GM21576 (cell line): ENCODE measurements around the gene CTIF.
"Not testable (repeated sequence)": the region's sequence is repeated elsewhere in the genome, so short reads cannot be mapped to it uniquely, and the experiment has no call there.

Source experiments
- ATAC-seq: cut with Tn5 transposase; IDR thresholded peaks from one replicate; pipeline ENCODE4 v1.9.1; 2021; ENCODE audit warnings: mild to moderate bottlenecking, moderate library complexity; ENCODE audit not compliant: unreplicated experiment

CTIF gene

DNA sequence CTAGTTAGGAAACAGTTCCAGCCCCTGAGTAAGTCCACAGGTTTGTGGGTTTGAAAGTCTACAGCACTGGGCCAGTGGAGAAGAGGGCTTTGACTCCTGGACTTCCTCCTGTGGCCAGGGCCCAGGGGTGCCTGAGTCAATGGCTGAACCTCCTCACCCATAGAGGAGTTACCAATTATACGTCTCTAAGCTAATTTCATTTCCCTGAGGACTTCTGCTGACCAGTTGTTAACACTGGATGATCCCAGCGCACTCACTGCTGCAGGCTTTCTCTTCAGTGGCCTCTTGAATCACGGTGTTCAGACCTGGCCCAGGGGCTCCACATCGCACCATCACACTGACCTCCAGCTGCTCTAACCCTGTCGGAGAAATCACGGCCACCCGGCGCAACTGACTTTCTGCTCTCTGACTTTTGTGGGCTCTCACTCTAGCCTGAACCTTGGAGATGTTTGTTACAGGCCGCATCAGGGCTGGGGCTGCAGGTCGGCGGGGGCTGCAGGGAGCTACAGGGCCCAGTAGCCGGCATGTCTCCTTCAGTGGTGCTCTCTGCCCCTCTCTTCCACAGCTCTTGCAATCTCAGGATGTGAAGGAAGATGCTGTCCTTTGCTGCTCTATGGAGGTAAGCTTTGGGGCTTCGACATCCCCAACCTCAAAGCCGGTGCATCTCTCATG is 318.3 kb downstream of the CTIF start:
- no peak for ATAC-seq

DNA sequence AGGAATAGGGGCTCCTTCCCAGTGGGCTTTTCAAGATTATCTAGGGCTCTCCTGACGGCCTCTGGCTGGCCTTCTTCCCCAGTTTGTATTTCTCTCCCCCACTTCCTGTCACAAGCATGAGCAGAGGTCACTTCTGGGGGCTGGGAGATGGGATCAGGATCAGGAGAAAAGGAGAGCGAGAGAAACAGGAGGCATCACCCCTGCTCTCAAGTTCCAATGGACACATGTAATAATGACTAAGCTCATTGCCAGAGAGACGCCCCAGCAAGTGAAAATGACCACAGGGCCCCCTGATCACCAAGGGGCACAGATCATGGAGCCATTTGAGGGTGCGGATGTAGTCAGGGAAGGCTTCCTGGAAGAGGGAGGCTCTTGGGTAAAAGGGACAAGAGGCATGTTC is 319.8 kb downstream of the CTIF start:
- no peak for ATAC-seq

DNA sequence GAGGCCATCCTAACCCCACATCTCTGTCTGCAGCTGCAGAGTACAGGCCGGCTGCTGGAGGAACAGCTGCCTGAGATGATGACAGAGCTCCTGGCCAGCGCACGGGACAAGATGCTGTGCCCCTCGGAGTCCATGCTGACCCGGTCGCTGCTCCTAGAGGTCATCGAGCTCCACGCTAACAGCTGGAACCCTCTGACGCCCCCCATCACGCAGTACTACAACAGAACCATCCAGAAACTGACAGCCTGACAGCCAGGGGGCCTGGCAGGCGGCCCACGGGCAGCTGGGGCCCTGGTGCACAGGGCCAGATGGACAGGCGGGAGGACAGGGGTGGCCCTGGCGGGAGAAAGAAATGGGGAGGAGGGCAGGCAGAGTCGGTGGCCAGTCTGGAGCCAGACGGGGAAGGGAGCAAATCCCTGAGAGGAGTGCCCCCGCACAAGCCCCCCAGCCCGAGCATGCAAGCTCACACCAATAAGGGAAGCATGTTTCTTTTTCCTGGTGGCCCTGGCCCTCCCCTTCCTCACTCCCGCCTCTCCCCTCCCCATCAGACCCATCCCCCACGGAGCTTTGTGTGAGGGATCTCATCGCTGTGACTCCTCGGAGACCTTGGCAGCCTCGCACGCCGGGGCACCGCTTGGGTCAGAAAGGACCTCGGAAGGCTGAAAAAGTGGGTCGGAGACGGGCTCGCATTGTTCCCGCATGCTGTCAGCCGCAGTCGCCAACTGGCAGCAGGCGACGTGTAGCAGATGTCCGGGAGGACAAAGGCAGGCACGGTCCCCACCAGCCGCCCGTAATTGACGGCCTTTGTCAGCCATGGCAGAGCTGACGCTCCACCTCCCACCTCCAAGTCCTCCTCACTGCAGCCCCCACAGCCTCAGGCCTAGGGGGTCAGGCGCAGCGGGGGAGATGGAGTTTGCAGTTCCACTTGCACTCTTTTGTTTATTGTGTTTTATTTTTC is 320.8 kb downstream of the CTIF start:
- ATAC-seq, result no peak

DNA sequence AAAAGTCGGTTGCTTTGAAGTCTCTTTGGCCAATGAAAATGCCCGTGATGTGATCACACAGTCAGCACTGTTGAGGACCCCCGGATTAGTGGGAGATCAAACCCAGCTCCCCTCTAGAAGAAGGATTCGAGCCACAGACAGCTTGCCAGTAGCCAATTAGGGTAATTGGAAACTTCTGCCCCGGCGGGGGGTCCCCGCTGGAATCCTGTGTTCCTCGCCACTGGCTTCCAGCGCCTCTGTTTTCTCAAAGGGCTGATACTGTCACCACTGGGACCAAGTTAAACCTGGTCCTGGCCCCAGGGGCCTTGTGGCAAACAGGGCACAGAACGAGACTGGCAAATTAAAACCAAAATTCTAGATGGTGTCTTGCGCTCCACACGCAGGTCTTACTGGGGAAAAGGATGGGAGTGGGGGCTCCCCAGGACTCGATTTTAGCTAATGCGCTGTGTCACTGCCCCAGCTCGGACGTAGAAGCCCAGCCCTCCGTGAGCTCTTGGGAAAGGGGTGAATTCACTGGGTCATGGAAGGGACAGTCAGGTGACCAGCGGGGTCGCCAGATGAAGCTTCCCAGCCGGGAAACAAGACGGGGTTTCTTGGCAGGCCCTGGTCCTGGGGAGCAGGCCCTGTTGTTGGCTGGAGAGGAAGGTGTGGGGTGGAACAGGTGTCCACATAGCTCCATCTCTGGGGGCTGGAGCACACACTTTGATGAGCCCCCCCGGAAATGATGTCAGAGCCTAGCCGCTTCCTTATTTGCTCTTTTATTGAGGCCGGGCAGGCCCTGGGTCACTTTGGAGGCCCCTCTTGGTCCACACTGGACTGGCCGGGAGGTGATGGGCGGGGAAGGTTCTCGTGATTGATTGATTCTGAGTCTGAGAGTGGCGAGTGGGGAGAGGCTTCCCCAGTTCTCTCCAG is 321.7 kb downstream of the CTIF start:
- no peak for ATAC-seq

DNA sequence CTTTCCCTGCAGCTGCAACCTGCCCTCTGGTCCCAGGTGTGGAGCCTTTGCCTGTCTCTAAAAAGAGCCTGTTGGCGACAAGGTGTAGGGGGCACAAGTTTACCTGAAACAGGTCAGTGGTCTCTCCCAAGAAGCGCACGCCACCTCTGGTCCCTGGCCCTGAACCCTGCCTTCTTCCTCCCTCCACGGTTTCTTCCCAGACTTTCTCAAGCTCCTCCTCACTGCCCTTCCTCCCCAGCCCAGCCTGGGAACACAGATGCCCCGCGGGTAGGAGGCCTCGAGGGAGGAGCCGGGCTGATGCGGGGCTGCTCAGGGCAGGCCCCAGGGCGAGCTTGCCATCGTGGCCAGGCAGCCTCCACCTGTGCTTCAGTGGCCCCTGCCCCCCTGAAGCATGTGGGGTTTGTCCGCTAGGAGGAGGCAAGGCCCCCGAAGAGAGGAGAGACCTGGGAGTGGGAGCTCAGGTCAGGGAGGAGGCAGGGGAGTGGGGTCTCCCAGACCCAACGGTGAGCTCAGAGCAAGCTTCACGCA is 322.4 kb downstream of the CTIF start:
- ATAC-seq, result no peak

DNA sequence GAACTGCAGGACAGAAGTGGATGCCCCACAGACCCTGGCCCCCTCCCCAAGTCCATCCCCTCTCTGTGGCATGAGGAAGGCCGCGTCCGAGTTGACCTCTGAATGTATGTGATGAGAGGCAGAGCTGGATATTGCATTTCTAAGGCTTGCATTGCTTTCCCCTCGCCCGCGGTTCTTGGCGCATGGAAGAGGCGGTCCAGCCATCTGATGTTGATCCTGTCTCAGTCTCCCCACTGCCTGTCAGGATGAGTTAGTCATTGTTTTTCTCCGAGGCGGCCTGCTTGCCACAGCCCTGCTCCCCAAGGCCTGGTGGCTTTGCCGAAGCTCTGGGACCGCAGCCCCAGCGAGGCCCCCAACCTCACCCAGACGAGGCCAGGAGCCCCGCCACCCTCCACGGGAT is 323.3 kb downstream of the CTIF start:
- ATAC-seq, result no peak

DNA sequence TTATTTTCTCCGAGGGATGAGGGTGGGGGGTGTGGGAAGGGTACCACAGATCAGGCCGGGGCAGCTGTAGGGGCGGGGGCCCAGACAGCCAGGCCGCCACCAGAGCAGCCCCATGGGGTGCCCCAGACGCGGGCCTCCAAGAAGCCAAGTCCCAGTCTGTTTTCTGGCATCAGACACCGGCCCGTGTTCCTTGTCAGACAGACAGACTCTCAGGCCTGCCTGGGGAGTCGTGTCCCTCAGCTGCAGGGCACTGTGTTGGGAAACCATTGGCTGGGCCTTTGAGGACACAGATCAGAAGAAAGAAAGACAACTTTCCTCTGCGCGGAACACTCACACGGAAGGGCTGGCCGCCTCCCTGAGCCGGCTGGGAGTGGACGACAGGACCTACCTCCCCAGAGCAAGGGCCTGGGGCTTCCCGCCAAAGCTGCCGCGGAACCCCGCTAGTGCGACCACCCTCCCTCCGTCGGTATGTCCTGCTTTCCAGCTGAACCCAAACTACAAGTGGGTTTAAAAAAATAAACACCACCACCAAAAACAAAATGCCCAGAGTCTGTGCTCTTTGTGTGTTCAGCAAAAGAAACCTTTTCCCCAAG is 323.9 kb downstream of the CTIF start:
- ATAC-seq, result no peak

DNA sequence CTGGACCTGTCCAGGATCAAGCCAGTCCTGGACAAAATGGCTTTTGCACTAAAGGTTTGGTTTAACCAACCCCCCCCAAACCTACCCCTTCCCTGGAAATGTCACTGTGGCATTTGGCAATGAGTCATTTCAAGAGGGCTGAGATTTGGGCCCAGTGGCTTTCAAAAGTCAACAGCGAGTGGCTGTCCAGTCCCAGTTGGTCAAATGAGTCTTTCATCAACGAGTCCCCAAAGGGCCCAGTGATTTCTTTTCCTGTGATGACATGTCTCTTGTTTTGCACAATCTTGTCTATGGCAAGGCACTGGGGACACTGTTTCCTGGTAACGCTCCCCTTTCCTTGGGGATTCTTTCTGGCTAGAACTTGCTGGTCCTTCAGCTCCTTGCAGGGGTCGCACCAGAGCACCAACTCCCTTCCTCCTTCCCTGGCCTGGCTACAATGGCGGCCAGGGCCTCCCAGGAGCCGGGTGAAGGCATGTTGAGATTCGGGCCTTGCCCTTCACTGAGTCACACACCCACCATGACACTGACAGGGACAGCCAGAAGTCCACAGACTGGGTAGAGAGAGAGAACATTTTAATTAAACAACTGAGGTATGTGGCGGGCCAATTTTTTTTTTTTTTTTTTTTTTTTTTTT is 324.7 kb downstream of the CTIF start:
- no peak for ATAC-seq

DNA sequence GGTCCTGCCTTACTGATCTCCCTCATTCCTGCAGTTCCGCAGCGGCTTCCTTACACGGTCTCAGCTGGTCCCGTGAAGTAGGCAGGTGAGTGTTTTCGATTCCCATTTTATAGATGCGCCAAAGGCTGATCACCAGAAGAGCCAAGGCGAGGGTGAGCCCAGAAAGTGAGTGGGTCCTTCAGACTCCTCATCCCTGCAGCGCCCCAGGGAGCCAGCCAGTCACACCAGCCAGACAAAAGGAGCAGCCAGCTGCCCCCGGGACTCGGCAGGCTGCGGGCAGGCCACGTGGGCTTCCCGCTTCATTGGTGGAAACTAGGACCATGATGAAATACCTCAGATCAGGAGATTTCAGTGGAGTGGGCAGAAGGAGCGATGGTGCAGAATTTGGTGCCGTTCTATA is 326.0 kb downstream of the CTIF start:
- no peak for ATAC-seq

DNA sequence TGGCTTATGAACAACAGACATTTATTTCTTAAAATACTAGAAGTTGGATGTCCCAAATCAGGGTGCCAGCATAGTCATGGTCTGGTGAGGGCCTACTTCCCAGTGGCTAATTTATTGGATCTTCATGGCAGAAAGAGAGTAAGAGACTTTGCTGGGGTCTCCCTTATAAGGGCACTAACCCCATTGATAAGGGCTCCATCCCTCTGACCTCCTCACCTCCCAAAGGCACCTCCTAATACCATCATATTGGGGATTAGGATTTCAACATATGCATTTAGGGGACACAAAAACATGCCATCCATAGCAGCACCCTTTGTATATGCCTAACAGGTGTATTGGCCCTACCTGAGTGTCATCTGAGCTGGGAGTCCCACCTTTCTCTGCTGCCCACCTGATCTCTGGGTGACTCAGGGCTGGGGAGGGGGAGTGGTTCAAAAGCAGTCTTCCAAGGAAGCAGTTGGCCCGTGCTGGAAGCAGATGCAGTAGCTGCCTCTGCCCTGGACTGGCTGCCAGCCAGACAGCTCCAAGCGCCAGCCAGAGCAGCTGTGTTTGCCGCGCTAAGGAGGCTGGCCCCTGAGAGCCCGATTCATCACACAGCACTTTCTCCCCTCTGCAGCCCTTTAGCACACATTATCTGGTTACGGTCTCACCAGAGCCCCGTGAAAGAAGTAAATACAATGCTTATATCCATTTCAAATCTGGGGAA is 327.4 kb downstream of the CTIF start:
- no peak for ATAC-seq

DNA sequence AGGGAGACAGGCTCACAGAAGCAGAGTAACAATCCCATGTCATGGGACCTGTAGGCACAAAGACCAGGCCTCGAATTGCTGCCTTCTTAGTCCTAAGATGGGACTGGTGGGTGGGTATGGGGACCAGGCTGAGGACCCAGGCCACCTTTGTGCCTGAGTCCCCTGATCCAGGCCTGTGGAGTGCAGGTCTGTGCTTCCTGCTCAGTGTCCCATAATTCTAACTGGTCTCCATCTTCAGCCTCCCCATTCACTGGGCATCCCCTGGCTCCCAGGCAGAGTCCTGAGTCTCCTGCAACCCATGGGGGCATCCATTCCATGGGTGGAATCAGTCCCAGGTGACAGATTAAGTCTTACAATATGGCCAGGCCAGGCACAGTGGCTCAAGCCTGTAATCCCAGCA is 328.0 kb downstream of the CTIF start:
- no peak for ATAC-seq

DNA sequence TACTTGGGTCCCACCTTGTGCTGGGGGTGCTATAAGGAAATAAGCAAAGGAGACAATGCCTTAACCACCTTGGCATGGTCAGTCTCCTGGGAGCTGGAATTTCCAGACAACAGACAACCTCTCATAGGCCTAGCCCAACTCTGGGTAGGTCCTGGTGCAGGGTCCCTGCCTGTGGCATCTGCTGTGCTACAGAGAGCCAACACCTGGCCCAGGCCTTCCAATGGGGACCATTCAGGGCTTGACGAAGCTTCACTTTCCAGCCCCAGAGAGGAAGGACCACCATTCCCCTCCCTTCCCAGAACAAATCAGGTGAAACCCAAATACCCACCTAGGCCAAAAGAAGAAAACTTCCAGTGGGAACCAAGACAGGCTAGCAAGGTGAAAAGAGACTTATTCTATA is 329.1 kb downstream of the CTIF start:
- no peak for ATAC-seq

DNA sequence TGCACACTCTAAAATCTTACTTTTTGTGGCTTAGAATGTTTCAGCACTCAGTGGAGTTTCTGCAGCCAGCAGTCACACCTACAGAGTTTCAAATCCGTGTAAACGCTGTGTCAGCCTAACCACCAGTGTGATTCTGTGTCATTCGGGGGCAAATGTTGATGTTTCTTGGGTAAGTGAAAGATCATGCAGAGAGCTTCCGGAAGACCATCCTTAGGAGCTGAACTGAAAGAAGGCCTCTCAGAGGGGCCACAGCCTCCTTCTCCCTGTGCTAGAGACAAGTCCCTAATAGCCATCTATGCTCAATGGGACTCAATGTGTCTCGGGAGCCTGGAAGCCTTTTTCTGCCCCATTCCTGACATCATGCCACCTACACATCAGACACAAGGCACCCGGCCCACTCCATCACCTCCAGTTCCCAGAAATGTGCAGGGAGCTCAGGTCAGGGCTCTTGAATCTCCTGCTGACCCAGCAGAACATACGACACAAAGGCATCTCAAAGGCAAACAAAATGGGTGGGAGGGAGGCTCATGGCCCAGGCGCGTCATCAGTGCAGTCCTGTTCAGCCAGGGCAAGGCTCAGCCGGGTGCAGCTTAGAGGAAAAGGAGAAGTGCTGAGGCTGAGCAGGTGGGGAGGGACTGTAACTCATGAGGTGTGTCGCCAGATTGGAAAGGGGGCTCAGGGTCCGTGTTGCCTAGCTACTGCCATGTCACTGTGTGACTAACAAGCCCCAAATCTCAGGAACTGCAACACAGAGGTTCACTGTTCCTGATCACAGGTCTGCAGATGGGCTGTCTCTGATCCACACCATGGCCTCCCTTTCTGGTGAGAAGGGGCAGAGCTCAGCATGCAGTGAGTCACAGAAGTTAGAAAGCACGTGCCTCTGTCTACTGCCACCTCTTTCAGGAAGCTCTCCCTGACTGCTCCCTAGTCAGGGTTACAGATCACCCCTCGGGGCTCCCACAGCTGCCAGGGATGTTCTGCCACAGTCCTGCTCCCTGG is 329.9 kb downstream of the CTIF start:
- peak; percentile 86 for ATAC-seq

DNA sequence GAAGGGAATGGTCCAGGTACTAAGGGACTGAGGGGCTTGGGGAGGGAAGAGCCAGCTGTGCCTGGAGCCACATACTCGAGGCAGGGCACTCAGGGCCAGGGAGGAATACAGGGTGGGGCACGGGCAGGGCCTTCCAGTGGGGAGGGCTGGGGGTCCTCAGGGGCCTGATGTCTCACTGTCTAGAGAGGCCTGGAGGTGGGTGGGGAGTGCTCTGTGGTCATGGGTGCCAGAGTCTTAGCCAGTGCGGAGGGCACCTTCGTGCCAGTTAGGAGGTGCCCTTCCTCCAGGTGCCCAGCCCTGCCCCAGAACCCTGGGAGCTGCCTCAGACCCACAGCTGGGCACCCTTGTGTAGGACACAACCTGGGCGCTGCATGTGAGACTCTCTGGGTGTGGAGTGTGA is 330.8 kb downstream of the CTIF start:
- no peak for ATAC-seq

DNA sequence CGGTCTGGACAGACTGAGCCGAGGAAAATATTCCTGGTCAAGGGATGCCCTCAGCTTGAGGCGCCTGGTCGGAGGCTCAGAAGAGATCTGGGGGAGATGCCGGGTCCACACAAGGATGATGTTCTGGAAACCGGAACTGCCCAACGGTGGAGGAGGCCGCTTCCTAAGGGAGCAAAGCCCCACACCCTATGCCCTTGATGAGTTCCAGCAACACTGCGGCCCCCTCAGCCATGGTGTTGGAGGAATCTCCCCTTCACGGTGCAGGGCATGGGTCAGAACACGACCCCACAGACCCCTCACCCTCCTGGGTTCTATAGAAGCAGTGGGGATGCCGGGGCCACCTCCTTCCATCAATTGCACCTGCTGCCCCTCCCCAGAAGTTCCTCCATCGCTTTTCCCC is 332.1 kb downstream of the CTIF start:
- ATAC-seq, result not testable (repeated sequence)

DNA sequence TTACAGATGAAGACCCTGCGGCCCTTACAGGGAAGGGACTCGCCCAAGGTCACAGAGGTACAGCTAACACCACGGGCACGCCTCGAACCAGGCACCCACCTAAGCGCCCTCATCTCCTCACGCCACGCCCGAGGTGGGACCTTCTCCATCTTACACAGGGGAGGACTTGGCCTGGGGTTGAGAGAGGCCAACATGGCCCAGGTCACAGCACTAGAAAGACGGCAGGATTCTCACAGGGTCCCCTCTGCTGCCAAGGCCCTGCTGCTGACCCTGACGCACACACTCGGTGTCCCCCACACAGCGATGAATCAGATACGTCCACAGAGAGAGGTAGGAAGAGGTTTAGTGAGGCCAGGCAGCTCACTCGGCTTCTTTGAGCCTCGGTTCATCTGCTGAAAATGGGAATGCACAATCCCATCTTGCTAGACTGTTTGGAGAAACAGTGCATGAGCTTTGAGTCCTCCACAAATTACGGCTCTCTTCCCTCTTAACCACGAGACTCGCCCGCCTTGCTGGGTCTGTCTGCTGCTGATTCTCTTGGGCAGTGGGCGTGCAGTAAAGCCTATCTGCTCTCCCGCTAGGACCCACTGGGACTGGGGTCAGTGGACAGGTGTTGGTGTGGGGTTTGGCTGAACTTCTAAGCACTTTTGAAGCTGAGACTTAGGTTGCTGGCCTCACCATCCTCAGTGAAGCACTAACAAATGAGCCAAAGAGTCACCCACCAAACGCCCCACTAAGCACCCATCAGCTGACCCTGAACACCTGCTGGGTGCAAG is 332.7 kb downstream of the CTIF start:
- ATAC-seq, result no peak
